ENCODE measurements around the gene ZNF282.
"Not testable (repeated sequence)": the region's sequence is repeated elsewhere in the genome, so short reads cannot be mapped to it uniquely, and the experiment has no call there.

ZNF282 gene

GRCh38 chr7:149207324-149208035, 12.1 kb downstream of the ZNF282 start:
- Mint-ChIP-seq H3K9me3 (no peaks in the 10 kb centered on the region), H3K27me3 (no peaks in the 10 kb centered on the region), H3K4me3 (no peak overlapping the region), H3K36me3 (peaks cover 19% of the 10 kb centered on the region), H3K27ac (no peak overlapping the region), H3K4me1 (peaks cover 22% of the 10 kb centered on the region)

- Mint-ChIP-seq H3K4me3 (no peak overlapping the region), H3K27ac (no peak overlapping the region)
Measured at GRCh38 chr7:149209518-149210269, 14.3 kb downstream of the ZNF282 start.

GRCh38 chr7:149210551-149210950, 15.2 kb downstream of the ZNF282 start:
- Mint-ChIP-seq H3K27me3 (no peaks in the 10 kb centered on the region), H3K4me1 (peaks cover 11% of the 10 kb centered on the region), H3K36me3 (peaks cover 10% of the 10 kb centered on the region), H3K9me3 (no peaks in the 10 kb centered on the region), H3K27ac (no peak overlapping the region), H3K4me3 (no peak overlapping the region)

More at GRCh38 chr7:149209518-149210269, 14.3 kb downstream of the ZNF282 start:
- no peaks in the 10 kb centered on the region for H3K9me3 Mint-ChIP-seq
- H3K4me1 Mint-ChIP-seq, result peaks cover 13% of the 10 kb centered on the region
- no peaks in the 10 kb centered on the region for H3K27me3 Mint-ChIP-seq
- peaks cover 10% of the 10 kb centered on the region for H3K36me3 Mint-ChIP-seq

GRCh38 chr7:149214020-149214720, 18.8 kb downstream of the ZNF282 start:
- Mint-ChIP-seq H3K4me3 (no peak overlapping the region), H3K9me3 (no peaks in the 10 kb centered on the region), H3K27me3 (no peaks in the 10 kb centered on the region), H3K27ac (no peak overlapping the region), H3K36me3 (peaks cover 10% of the 10 kb centered on the region), H3K4me1 (peaks cover 9% of the 10 kb centered on the region)

GRCh38 chr7:149216402-149216801, 21.1 kb downstream of the ZNF282 start:
- no peak overlapping the region for H3K27ac Mint-ChIP-seq
- H3K36me3 Mint-ChIP-seq, result peaks cover 3% of the 10 kb centered on the region
- H3K4me1 Mint-ChIP-seq, result no peaks in the 10 kb centered on the region

GRCh38 chr7:149217570-149217969, 22.2 kb downstream of the ZNF282 start:
- no peak overlapping the region for H3K27ac Mint-ChIP-seq
- H3K36me3 Mint-ChIP-seq, result peaks cover 8% of the 10 kb centered on the region
- no peaks in the 10 kb centered on the region for H3K4me1 Mint-ChIP-seq

More at GRCh38 chr7:149216402-149216801, 21.1 kb downstream of the ZNF282 start:
- Mint-ChIP-seq H3K4me3 (no peak overlapping the region), H3K27me3 (no peaks in the 10 kb centered on the region), H3K9me3 (no peaks in the 10 kb centered on the region)

GRCh38 chr7:149218469-149219420, 23.4 kb downstream of the ZNF282 start:
- no peaks in the 10 kb centered on the region for H3K27me3 Mint-ChIP-seq
- H3K4me3 Mint-ChIP-seq, result no peak overlapping the region
- no peaks in the 10 kb centered on the region for H3K9me3 Mint-ChIP-seq
- no peak overlapping the region for H3K27ac Mint-ChIP-seq
- H3K36me3 Mint-ChIP-seq, result peaks cover 8% of the 10 kb centered on the region
- H3K4me1 Mint-ChIP-seq, result no peaks in the 10 kb centered on the region

More at GRCh38 chr7:149217570-149217969, 22.2 kb downstream of the ZNF282 start:
- Mint-ChIP-seq H3K9me3 (no peaks in the 10 kb centered on the region), H3K4me3 (no peak overlapping the region), H3K27me3 (no peaks in the 10 kb centered on the region)

DNA sequence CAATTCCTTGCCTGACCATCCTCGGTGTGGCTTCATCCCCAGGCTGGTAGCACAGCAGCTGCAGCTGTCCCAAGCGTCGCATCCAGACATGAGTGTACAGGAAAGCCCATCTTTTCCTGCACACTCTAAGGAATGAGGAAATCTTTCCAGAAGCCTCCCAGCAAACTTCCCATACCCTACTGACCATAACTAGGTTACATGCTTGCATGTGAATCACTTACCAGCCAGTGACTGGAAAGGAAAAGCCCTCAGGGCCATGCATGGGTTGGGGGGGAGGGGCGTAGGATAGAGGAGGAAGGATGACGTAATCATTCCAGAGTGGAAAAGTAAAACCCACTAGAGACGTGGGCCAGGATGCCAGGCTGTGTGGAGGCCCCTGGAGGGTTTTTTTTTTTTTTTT, 25.2 kb downstream of the ZNF282 start:
- peaks cover 10% of the 10 kb centered on the region for H3K36me3 Mint-ChIP-seq
- H3K27me3 Mint-ChIP-seq, result no peaks in the 10 kb centered on the region
- H3K9me3 Mint-ChIP-seq, result no peaks in the 10 kb centered on the region
- H3K4me1 Mint-ChIP-seq, result no peaks in the 10 kb centered on the region
- no peak overlapping the region for H3K4me3 Mint-ChIP-seq
- H3K27ac Mint-ChIP-seq, result no peak overlapping the region

DNA sequence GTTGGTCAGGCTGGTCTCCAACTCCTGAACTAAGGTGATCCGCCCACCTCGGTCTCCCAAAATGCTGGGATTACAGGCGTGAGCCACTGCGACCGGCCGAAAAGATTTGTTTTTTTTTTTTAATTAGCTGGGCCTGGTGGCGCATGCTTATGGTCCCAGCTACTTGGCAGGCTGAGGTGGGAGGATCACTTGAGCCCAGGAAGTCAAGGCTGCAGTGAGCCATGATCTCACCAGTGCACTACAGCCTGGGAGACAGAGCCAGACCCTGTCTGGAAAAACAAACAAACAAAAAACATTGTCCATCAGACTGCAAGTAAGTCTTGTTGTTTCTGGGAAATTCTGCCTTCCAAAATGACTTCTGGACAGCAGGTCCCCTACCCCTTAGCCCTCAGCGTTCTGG, 27.8 kb downstream of the ZNF282 start:
- Mint-ChIP-seq H3K9me3 (no peaks in the 10 kb centered on the region), H3K27me3 (no peaks in the 10 kb centered on the region), H3K4me1 (no peaks in the 10 kb centered on the region), H3K36me3 (peaks cover 8% of the 10 kb centered on the region), H3K4me3 (no peak overlapping the region), H3K27ac (no peak overlapping the region)

DNA sequence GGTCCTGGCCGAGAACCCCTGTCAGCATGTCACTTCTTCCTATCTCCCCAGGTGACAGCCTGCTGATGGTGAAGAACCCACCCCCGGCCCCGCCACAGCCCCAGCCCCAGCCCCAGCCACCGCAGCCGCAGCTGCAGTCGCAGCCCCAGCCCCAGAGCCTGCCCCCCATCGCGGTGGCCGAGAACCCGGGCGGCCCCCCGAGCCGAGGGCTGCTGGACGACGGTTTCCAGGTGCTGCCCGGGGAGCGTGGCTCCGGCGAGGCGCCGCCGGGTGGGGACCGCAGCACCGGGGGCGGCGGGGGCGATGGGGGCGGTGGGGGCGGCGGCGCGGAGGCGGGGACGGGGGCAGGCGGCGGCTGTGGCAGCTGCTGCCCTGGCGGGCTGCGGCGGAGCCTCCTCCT, 28.4 kb downstream of the ZNF282 start:
- Mint-ChIP-seq H3K9me3 (no peaks in the 10 kb centered on the region), H3K36me3 (peaks cover 8% of the 10 kb centered on the region), H3K4me1 (no peaks in the 10 kb centered on the region), H3K27ac (no peak overlapping the region), H3K4me3 (no peak overlapping the region), H3K27me3 (no peaks in the 10 kb centered on the region)

- H3K9me3 Mint-ChIP-seq, result no peaks in the 10 kb centered on the region
- H3K4me1 Mint-ChIP-seq, result peaks cover under 1% of the 10 kb centered on the region
- H3K36me3 Mint-ChIP-seq, result peaks cover 8% of the 10 kb centered on the region
- no peaks in the 10 kb centered on the region for H3K27me3 Mint-ChIP-seq
- H3K27ac Mint-ChIP-seq, result no peak overlapping the region
- H3K4me3 Mint-ChIP-seq, result no peak overlapping the region
Measured at GRCh38 chr7:149224352-149224751, 29.0 kb downstream of the ZNF282 start.

- no peak overlapping the region for H3K27ac Mint-ChIP-seq
- H3K36me3 Mint-ChIP-seq, result peaks cover 8% of the 10 kb centered on the region
- H3K4me1 Mint-ChIP-seq, result peaks cover 3% of the 10 kb centered on the region
- H3K4me3 Mint-ChIP-seq, result no peak overlapping the region
- H3K27me3 Mint-ChIP-seq, result no peaks in the 10 kb centered on the region
- H3K9me3 Mint-ChIP-seq, result no peaks in the 10 kb centered on the region
Measured at GRCh38 chr7:149225106-149225505, 29.8 kb downstream of the ZNF282 start.

GRCh38 chr7:149225656-149226055, 30.3 kb downstream of the ZNF282 start:
- Mint-ChIP-seq H3K4me1 (peaks cover 3% of the 10 kb centered on the region), H3K4me3 (no peak overlapping the region), H3K36me3 (peaks cover 8% of the 10 kb centered on the region), H3K9me3 (no peaks in the 10 kb centered on the region), H3K27ac (no peak overlapping the region), H3K27me3 (no peaks in the 10 kb centered on the region)

GRCh38 chr7:149226366-149226765, 31.0 kb downstream of the ZNF282 start:
- not testable (repeated sequence) for H3K9me3 Mint-ChIP-seq, H3K27ac Mint-ChIP-seq, H3K27me3 Mint-ChIP-seq, H3K4me1 Mint-ChIP-seq, H3K4me3 Mint-ChIP-seq, H3K36me3 Mint-ChIP-seq
